ENCODE results near the gene COPS8. TPM values are rescaled to one million over a fixed set of nuclear protein-coding genes. Genes with fewer than 3 reads are reported as not detected.

The COPS8 gene
- total RNA-seq, 2 experiments from 2014 or later = 51.5 to 54.2 TPM

GRCh38 chr2:237072067-237072931 lies 13.4 kb upstream of the COPS8 start:
- peak; percentile 97 for TF ChIP-seq CTCF (IDR thresholded peaks at IDR 0.05)
- Mint-ChIP-seq H3K27ac (no peak overlapping the region), H3K9me3 (no peaks in the 10 kb centered on the region), H3K4me1 (ENCODE audit: low read depth) (no peaks in the 10 kb centered on the region), H3K36me3 (ENCODE audit: low read depth) (no peaks in the 10 kb centered on the region), H3K27me3 (no peaks in the 10 kb centered on the region), H3K4me3 (no peak overlapping the region)
- ChIA-PET CTCF (interaction anchor here (0.7 to 2.9 kb wide), 5 partner anchors 12 to 723 kb away, joined by 3 to 9 read pairs (median 4); partner anchors contain the start of genes ACKR3 and COPS8), POLR2A (no interaction called here)
- DNase-seq (peak; percentile 82), ATAC-seq (peak; percentile 55)
- intact Hi-C loops (cut with micrococcal nuclease) = loop anchor here (5.0 kb wide), 1 partner anchor 720 kb away; no protein-coding TSS in a partner anchor

- ChIA-PET POLR2A (no interaction called here), CTCF (interaction anchor here (0.6 to 2.9 kb wide), 4 partner anchors 12 to 730 kb away, joined by 3 to 9 read pairs (median 4); partner anchors contain the start of genes ACKR3 and COPS8)
- no peak for TF ChIP-seq CTCF (IDR thresholded peaks at IDR 0.05)
- no peaks in the 10 kb centered on the region for H3K27me3 Mint-ChIP-seq
- H3K9me3 Mint-ChIP-seq = no peaks in the 10 kb centered on the region
- H3K27ac Mint-ChIP-seq = no peak overlapping the region
- intact Hi-C loops (cut with micrococcal nuclease) = loop anchor here (5.0 kb wide), 1 partner anchor 721 kb away; no protein-coding TSS in a partner anchor
- H3K36me3 Mint-ChIP-seq (ENCODE audit: low read depth) = no peaks in the 10 kb centered on the region
- H3K4me3 Mint-ChIP-seq = no peak overlapping the region
- no peaks in the 10 kb centered on the region for H3K4me1 Mint-ChIP-seq (ENCODE audit: low read depth)
- DNase-seq (no peak), ATAC-seq (no peak)
Observed at GRCh38 chr2:237073552-237073951, 12.1 kb upstream of the COPS8 start.

GRCh38 chr2:237074211-237074993 lies 11.3 kb upstream of the COPS8 start:
- no peak for TF ChIP-seq CTCF (IDR thresholded peaks at IDR 0.05)
- ChIA-PET CTCF (interaction anchor here (0.9 to 2.9 kb wide), 5 partner anchors 11 to 732 kb away, joined by 3 to 9 read pairs (median 3); partner anchors contain the start of genes ACKR3 and COPS8), POLR2A (interaction anchor here (0.8 kb wide), 1 partner anchor 10 kb away, joined by 3 read pairs; no protein-coding TSS in a partner anchor)
- no peak for ATAC-seq
- Mint-ChIP-seq H3K9me3 (no peaks in the 10 kb centered on the region), H3K4me1 (ENCODE audit: low read depth) (no peaks in the 10 kb centered on the region), H3K27me3 (no peaks in the 10 kb centered on the region), H3K27ac (no peak overlapping the region), H3K4me3 (no peak overlapping the region), H3K36me3 (ENCODE audit: low read depth) (no peaks in the 10 kb centered on the region)
- DNase-seq = no peak
- intact Hi-C loops (cut with micrococcal nuclease) = loop anchor here (5.0 kb wide), 1 partner anchor 722 kb away; no protein-coding TSS in a partner anchor

GRCh38 chr2:237075749-237076599 lies 9.7 kb upstream of the COPS8 start:
- no peak for TF ChIP-seq CTCF (IDR thresholded peaks at IDR 0.05)
- no peaks in the 10 kb centered on the region for H3K36me3 Mint-ChIP-seq (ENCODE audit: low read depth)

More at GRCh38 chr2:237075749-237076599, 9.7 kb upstream of the COPS8 start:
- no peak for ATAC-seq
- Mint-ChIP-seq H3K9me3 (no peaks in the 10 kb centered on the region), H3K4me1 (ENCODE audit: low read depth) (no peaks in the 10 kb centered on the region), H3K4me3 (no peak overlapping the region), H3K27ac (no peak overlapping the region), H3K27me3 (no peaks in the 10 kb centered on the region)
- DNase-seq = no peak
- CTCF ChIA-PET = interaction anchor here (1.3 to 1.6 kb wide), 2 partner anchors 10 to 21 kb away, joined by 3 to 6 read pairs; partner anchors contain the start of gene COPS8
- intact Hi-C loops (cut with micrococcal nuclease) = no loop called here
- POLR2A ChIA-PET = no interaction called here
